DMS79 treated with DMSO at 0.1 percent for 48 hours (cell line): ENCODE data around the gene MASP1.
A peak's percentile ranks its signal among the peaks of the same experiment; 100 is the strongest.
"Not testable (repeated sequence)": the region's sequence is repeated elsewhere in the genome, so short reads cannot be mapped to it uniquely, and the experiment has no call there.

Experiments
- DNase-seq: peaks from one replicate; lab custom pipeline; 2025; lab: John Stamatoyannopoulos, UW

MASP1 gene

DNA sequence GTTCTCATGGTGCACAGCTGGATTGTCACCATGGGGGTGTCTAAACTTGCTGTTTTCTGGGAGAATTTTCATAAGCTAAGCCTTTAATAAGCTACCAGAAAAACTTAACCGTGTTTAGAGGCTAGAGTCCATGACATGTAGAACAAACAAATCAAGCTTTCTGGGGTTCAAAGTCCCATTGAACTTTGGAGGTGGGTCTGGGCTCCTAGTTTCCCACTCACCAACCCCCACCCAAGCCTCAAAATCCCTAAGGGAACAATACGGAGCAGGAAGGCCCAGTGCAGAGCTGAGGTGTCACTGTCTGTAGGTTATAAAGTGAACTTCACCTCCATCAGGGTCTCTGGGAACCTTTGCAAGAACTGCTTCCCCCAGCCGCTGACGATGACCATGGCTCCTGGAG lies 68.7 kb downstream of the MASP1 start:
- DNase-seq, result no peak

DNA sequence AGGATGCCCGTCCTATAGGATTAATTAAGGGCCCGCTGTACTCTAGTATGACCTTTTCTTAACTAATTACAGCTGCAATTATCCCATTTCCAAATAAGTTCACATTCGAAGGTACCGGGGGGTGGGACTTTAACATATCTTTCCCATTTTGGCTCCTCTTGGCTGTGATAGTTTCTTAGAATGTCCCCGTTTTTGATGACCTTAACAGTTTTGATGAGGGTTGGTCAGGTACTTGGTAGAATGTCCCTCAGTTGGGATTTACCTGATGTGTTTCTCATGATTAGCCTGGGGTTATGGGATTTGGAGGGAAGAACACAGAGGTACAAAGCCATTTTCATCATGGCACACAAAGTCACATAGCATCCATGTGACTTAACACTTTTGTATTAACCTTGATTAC lies 76.1 kb downstream of the MASP1 start:
- DNase-seq, result no peak

DNA sequence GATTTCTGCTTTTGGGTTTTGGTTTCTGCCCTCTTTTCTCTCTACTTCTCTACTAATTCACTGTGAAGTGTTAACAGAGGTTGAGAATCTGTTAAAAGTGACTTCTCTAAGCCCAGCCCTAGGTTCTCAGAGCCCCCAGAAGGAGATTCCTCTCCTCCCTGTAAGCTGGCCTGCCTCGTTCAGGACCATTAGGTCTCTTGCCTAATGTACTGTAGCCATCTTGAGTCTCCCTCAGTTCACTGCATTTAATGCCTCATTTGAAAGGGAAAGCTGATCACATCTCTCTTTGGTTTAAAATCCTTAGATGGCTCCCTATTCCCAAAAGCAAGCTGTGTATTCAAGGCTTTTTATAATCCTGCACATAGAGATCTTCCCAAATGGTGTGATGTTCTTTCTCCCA lies 77.9 kb downstream of the MASP1 start:
- peak; percentile 41 for DNase-seq

DNA sequence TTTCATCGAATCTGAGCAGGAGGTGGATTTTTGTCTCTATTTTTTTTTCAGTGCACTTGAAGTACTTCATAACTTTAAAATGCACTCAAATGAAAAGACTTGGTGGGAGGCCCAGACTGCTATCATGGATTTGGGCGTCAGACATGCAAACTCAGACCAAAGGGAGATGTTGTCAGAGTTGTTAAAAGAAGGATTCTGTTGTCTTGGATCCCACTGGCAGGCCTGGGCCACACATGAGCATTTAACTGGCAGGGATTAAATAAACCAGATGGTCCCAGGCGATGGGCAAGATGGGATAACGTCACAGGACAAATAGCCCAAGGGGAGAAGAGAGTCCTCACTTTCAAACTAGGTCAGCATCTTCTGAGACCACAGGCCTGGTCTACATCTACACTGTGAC lies 78.8 kb downstream of the MASP1 start:
- DNase-seq, result no peak

DNA sequence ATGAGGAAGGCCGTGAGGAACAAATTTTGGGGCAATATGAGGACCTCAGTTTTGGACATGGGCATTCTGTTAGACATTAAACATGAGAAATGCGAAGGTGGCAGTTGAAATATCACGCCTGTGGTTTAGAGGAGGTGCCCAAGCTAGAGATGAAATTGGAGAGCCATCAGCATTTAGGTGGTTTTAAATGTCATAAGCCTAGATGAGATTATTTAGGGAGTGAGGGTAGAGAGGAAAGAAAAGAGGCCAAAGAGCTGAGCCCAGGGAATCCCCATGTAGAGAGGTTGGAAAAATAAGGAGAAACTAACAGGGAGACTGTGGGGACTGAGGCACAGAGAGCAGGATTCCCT lies 79.4 kb downstream of the MASP1 start:
- DNase-seq, result no peak

DNA sequence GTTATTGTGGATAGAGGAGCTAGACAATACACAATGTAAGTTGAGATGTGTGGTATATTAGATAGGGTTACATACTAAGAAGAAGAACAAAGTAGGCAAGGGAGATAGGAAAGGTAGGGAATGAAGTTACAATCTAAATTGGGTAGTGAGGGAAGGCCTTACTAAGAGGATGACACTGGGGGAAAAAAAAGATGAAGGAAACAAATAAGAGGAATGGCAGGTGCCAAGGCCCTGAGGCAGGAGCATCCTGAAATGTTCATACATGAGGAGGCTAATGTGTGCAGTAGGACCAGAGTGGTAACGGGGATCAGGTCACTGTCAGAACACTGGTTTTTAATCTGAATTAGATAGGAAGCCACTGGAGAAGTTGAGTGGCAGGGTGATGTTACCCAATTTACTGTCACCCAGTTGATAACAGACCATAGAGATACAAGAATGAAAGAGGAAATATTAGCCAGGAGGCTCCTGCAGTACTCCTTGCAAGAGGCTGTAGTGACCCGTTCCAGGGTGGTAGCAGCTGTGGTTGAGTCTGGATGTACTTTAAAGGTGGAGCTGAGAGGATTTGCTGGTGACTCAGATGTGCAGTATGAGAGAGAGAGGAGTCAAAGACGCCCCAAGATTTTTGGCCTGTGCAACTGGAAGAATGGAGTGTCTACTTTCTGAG lies 79.9 kb downstream of the MASP1 start:
- no peak for DNase-seq

DNA sequence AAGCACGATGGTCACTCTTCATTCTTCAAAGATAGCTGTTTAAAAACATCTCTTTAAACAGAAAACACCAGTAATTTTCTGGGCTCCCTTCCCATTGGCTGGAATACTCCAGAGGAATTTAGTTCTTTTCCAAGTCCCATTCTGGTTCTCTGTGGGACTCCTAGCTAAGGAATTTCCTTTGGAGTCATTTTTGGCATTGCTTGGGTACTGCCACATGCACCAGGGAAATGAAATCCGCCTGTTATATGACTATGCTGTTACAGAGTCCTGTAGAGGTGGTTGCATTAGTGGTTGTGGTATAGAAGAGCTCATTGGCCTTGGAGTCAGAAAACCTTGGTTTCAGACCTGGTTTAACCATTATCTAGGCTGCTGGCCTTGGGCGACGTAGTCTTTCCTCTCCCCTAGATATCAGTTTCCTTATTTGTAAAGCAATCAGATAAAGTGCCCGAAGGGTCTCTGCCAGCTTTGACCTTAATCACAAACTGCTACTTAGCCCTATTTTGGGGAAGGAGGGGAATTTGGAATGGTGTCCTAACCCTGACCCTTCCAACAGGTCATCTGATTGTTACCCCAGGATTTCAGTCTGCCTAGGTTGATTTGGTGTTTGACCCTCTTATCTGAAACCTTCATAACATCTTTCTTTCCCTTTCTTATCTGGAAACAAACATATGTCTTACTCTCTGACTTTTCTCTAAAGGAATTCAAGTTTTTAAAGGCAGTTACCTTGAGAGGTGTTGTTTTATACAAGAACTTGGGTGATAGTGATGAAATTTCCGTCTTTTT lies 80.8 kb downstream of the MASP1 start:
- no peak for DNase-seq

DNA sequence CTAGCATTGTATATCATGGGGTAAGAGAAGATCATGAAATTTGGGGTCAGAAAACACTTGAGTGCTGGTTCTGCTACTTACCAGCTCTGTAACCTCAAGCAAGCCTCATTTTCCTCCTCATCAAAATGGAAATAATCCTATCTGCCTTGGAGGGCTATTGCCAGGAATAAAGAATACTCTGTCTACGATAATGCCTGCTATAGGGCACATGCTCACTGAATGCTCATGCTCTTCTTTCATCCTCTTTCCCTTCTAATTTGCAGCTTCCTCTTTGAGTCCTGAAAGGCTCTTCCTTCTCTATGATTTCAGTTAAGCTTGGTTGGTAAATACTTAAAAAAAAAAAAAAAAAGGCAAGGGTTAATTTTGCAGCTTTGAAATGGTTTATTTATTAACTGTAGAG lies 81.4 kb downstream of the MASP1 start:
- no peak for DNase-seq

DNA sequence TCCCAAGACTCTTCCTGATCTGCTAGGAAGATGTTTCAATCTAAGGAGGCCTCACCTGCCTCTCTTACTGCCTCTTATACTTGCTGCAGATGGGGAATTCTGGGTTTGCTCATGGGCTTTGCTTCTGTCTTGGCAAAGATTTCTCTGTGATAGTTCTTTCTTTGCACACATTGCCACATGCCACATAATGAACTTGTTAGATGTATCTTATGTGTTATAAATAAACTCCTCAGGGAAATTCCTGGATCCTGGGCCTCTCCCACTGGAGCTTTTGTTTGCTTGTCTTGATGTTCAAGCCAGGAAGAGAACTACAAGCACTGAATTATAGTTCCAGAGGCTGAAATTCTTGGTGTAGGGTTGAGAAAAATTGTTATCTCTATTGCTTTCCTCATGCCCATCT lies 82.0 kb downstream of the MASP1 start:
- DNase-seq, result no peak

DNA sequence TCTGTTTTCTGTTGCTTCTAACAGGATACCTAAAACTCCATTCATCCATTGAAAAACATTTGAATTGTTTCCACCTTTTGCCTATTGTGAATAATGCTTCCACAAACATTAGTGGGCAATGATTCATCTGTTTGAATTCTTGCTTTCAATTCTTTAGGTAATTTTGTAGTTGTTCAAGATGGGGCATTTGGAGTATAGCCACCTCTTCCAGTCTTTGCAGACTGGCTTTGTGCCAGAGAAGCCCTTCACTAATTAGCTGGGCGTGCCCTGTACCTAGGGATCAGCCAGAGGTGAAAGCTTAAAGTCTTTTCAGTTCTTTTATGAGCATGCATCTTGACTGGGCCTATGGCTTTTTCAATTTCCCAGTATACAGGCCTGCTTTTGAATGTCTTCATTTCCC lies 83.4 kb downstream of the MASP1 start:
- peak; percentile 91 for DNase-seq

DNA sequence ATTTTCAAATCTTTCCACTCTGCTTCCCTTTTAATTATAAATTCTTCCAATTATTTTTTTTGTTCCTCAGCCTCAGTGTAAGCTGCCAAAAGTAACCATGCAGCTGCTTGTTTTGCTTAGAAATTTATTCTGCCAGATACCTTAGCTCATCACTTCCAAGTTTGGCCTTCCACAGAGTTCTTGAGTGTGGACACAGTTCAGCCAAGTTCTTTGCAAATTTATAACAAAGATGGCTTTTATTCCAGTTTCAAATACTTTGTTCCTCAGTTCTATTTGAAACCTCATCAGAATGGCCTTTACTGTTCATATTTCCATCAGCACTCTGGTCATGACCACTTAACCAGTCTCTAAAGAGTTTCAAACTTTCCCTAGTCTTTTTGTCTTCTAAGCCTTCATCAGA lies 83.9 kb downstream of the MASP1 start:
- no peak for DNase-seq

DNA sequence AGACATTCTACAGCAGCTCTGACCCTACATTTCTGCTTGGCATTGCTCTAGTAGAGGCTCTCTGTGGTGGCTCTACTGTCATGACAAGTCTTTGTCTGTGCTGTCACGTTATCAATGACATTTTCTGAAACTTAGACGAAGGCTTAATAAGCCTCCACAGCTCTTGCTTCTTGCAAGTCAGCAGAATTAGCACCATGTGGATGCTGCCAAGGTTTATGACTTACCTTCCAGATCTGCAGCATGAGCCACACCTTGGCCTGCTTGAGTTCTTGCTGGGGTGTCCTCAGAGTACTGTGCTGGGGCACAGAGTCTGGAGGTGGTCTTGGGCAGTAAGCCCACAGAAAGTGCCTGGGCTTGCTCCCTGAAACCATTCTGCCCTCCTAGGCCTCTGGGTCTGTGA lies 84.5 kb downstream of the MASP1 start:
- DNase-seq, result no peak

DNA sequence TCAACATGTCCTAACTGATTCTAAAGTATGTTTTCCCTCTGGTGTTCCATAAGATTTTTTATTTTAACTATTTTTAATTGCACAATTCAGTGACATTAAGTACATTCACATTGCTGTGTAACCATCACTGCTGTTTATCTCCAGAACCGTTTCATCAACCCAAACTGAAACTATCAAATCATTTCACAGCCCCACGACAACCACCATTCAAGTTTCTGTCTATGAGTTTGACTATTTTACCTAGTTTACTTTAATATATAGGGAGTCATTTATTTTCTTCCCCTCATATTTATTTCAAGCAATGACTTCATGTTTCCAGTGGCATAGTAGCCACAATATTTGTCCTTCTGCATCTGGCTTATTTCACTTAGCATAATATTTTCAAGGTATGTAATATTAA lies 85.9 kb downstream of the MASP1 start:
- no peak for DNase-seq

DNA sequence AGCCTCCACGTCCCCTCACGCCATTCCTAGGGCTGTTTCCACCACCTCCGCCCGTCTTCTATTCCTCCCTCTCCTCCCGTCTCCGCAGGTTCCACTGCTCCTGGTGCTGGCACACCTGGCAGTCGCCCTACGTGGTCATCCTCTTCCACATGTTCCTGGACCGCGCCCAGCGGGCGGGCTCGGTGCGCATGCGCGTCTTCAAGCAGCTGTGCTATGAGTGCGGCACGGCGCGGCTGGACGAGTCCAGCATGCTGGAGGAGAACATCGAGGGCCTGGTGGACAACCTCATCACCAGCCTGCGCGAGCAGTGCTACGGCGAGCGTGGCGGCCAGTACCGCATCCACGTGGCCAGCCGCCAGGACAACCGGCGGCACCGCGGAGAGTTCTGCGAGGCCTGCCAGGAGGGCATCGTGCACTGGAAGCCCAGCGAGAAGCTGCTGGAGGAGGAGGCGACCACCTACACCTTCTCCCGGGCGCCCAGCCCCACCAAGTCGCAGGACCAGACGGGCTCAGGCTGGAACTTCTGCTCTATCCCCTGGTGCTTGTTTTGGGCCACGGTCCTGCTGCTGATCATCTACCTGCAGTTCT lies 92.0 kb downstream of the MASP1 start:
- not testable (repeated sequence) for DNase-seq

DNA sequence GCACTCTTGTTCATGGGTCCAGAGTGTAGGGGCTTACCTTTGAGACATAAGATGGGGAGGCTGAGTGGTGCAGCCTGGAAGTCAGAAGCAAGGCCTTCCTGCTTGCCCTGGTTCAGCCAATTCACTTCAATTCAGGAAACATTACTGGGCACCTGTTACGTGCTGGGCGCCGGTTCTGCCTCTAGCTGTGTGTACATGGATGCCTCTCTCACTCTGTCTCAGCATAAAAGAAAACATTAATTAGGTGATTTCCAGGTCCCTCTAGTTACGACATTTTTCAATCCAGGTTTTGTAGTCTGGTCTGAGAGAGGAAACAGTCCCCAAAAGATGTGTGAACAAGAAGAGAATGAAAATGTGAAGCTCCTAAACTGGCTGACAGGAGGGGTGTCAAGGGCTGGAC lies 93.0 kb downstream of the MASP1 start:
- no peak for DNase-seq

DNA sequence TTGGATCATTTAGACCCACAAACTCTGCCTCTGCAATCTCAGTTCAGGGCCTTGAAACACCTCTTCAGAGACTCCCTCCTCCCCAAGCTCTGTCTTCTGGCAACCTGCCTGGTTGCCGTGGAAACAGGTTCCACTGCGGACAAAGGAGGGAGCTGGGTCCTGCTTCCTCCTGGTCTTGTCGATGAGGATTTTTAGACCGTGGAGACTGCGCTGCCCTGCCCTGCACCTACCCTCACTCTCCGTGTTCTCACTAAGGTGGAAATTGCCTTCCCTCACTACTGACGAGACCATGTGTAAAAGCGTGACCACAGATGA lies 94.2 kb downstream of the MASP1 start, which contains the start of gene RTP1:
RTP1 (plus strand) TSS at position 152 of the 315 bp plus-strand sequence; CDS start at position 182, 30 bp downstream.
- DNase-seq, result peak; percentile 74

DNA sequence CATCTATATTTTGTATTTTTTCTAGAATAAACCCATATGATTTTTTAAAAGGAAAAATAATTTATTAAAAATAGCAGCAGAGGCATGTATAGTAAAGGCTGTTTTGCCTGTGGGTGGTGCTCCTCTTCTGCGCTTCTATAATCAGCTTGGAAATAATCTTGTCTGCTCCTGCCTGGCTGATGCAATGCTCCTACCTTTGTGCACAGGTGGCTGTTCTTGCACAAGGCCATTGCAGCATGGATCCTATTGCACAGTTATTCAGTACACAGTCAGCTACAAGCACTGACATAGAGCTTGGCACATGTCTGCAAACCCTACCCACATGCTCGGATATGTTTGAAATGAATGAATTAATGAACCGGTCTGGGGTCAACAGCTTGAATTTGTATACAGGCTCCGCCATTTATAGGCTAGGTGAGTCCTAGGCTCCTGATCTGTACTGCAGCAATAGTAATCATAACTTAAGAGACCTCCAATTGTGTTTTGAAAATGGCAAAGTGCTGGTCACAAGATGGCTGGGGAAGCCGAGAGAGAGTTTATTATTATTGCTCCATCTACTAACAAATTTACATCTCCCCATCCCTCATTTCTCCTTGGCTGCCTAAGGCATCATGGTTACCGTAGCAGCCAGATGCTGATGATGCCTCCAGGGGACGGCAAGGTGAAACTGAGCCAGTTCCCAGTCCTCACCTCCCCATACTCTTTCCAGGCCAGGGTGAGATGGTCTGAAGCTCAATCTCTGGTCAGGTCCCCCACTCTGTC lies 94.8 kb downstream of the MASP1 start:
- no peak for DNase-seq

DNA sequence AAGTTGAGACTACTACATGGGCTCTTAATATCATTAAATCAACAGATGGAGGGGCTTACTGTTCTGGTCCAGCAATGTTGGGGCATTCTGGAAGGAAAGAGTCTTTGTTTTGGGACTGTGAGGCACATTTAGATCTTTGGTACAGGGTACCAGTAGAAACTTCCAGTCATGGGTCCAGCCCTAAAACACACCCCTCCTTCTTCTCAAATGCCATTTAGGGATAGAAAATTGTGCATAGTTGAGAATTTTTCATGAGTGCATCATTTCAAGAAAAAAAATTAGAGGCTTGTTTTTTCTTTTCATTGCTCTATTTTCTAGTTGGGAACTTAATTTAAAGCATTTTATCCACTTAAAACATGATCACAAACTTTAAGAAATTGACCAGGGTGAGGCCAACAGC lies 98.4 kb downstream of the MASP1 start:
- DNase-seq, result no peak

DNA sequence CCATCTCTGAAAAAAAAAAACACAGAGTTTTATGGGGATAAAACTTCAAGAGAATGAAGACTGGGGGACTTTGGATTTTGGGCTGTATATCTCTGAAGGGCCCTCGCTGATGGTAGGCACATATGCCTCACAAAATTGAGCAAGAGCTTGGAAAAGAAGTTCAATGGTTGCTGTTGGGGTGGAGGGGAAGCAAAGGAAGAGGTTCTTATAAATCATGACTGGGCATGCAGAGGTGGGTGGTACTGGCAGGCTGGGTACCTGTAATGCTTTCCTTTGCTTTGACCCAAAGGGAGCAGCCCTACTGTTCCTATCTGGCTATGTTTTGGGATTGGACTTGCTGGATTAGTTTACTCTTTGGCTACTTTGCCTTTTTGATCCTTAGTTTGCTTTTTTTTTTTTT lies 100.3 kb downstream of the MASP1 start:
- DNase-seq, result no peak

DNA sequence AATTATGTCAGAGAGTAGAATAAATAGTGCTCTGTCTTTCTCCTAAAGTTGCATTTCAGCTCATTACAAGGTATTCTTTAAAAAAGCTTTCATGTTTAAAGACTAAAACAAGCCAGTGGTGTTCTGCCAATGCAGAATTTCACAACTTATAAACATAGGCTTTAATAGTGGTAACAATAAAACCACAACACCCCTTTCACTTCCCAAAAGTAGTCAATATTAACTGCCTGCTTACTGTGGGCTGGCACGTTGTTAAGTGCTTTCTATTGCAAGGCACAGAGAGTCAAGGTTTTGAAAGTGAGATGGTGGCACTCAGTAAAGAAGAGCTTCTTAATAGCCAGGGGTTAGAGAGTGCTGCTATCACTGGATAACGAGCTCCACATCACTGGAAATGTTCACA lies 102.6 kb downstream of the MASP1 start:
- no peak for DNase-seq

DNA sequence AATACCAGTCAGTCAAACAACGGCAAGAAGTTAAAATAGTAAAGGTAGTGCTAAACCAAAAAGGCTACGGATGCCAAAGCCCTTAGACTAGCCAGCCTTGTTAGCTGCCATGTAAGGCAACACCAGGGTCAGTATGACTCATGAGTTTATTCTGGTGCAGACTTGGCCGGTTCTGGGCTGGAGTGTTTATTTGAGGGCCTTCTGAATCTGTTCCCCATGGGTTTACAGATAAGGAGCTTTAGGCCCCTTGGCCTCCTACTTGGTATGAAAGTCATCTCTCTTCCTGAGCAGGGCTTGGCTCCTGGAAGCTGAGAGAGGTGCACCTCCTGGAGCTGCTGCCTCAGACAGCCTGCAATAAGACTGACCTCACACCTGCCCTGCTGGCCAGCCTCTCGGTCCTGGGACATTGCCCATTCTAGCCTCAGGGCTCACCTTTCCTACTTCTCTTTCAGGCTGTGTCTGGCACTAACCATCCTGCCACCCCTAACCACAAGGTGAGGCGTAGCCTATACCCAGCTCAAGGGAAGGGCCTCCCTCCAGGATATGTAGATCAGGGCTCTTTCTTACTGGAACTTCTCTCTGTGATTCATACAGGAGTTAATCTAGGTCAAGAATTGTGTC lies 104.6 kb downstream of the MASP1 start:
- no peak for DNase-seq

DNA sequence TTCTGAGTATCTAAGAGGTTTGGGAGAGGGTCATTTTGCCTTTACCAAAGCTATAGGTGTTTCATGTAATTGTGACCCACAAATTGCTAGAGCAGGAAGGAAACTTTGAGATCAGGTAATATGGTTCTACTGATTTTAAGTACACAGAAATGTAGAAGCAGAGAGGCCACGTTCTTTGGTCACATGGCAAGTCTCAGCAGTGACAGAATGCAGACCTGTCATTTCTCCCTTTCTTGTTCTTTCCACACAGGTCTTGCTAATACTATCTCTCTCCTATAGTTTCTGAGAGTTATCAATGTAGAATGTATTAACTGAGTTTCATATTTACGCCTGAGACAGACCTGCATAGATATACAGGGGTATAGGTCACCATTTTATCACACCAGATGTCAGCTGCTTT lies 105.2 kb downstream of the MASP1 start:
- DNase-seq, result no peak
